MM.1S (cell line): Measurements from ENCODE around the gene MAGOH.

Experiments used
- CTCF ChIP-seq: fragments of 300-600 bp; sonication (generic); IDR thresholded peaks from 2 replicates; pipeline ENCODE4 v1.5.1; 2016; ENCODE audit warnings: antibody characterized with exemption, low read length, mixed read lengths
- EZH2phosphoT487 ChIP-seq: fragments of 300-600 bp; sonication (generic); IDR thresholded peaks from 2 replicates; pipeline ENCODE4 v1.6.1; 2018; ENCODE audit warnings: antibody characterized with exemption, low read length

- TF ChIP-seq CTCF (no peak), EZH2phosphoT487 (no peak)
These were observed 29.4 kb upstream of the MAGOH start for GRCh38 chr1:53267761-53268160.
